ENCODE results near the gene IPO11. TPM values are rescaled to one million over a fixed set of nuclear protein-coding genes. Genes with fewer than 3 reads are reported as not detected.

IPO11 gene
- total RNA-seq, 1 experiment from 2014 or later: 47.1 TPM

GRCh38 chr5:62603934-62604333 is 191.4 kb downstream of the IPO11 start:
- no peak overlapping the region for H3K4me3 ChIP-seq
- no peaks in the 10 kb centered on the region for H3K4me1 ChIP-seq (replicated peaks; ENCODE audit: insufficient read depth)
- ChIA-PET POLR2A (ENCODE audit: unreplicated experiment) (no interaction called here), CTCF (no interaction called here)
- intact Hi-C loops (cut with micrococcal nuclease; ENCODE audit: unreplicated experiment): loop anchor here (10.0 kb wide), 2 partner anchors 79 to 149 kb away; no protein-coding TSS in a partner anchor
- no peaks in the 10 kb centered on the region for H3K27me3 ChIP-seq (ENCODE audit: insufficient read depth, low read depth)
- no peaks in the 10 kb centered on the region for H4K20me1 ChIP-seq (ENCODE audit: insufficient read depth)
- H3K9me2 ChIP-seq (ENCODE audit: insufficient read depth): no peaks in the 10 kb centered on the region
- TF ChIP-seq, protein P1, sequence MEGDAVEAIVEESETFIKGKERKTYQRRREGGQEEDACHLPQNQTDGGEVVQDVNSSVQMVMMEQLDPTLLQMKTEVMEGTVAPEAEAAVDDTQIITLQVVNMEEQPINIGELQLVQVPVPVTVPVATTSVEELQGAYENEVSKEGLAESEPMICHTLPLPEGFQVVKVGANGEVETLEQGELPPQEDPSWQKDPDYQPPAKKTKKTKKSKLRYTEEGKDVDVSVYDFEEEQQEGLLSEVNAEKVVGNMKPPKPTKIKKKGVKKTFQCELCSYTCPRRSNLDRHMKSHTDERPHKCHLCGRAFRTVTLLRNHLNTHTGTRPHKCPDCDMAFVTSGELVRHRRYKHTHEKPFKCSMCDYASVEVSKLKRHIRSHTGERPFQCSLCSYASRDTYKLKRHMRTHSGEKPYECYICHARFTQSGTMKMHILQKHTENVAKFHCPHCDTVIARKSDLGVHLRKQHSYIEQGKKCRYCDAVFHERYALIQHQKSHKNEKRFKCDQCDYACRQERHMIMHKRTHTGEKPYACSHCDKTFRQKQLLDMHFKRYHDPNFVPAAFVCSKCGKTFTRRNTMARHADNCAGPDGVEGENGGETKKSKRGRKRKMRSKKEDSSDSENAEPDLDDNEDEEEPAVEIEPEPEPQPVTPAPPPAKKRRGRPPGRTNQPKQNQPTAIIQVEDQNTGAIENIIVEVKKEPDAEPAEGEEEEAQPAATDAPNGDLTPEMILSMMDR (conservative IDR thresholded peaks at IDR 0.05): no peak
- no peak for TF ChIP-seq EZH2 (IDR thresholded peaks at IDR 0.05; ENCODE audit: low read depth)
- no TSS peak for BruUV-seq (replicated peaks)
- no peak for DNase-seq
- no peak overlapping the region for H2AFZ ChIP-seq
- H3F3A ChIP-seq (ENCODE audit: insufficient read depth, low read depth): peaks cover 3% of the 10 kb centered on the region; the same call in 1 of the 2 replicates
- H3K9me3 ChIP-seq (ENCODE audit: insufficient read depth, low read depth): no peaks in the 10 kb centered on the region
- no peaks in the 10 kb centered on the region for H3K36me3 ChIP-seq (ENCODE audit: low read depth)
- no peaks in the 10 kb centered on the region for H3K79me2 ChIP-seq (ENCODE audit: low read depth)
- H3K4me2 ChIP-seq: no peak overlapping the region
- H3K27ac ChIP-seq: no peak overlapping the region

- Histone ChIP-seq H3K4me1 (replicated peaks; ENCODE audit: insufficient read depth) (no peaks in the 10 kb centered on the region), H3K4me2 (no peak overlapping the region), H3K79me2 (ENCODE audit: low read depth) (no peaks in the 10 kb centered on the region), H3F3A (ENCODE audit: insufficient read depth, low read depth) (no peaks in the 10 kb centered on the region), H2AFZ (no peak overlapping the region), H3K9me2 (ENCODE audit: insufficient read depth) (no peaks in the 10 kb centered on the region), H4K20me1 (ENCODE audit: insufficient read depth) (no peaks in the 10 kb centered on the region), H3K9me3 (ENCODE audit: insufficient read depth, low read depth) (no peaks in the 10 kb centered on the region), H3K27ac (no peak overlapping the region), H3K4me3 (no peak overlapping the region), H3K36me3 (ENCODE audit: low read depth) (no peaks in the 10 kb centered on the region), H3K27me3 (ENCODE audit: insufficient read depth, low read depth) (no peaks in the 10 kb centered on the region)
- intact Hi-C loops (cut with micrococcal nuclease; ENCODE audit: unreplicated experiment): loop anchor here (10.0 kb wide), 2 partner anchors 81 to 151 kb away; no protein-coding TSS in a partner anchor
- ChIA-PET CTCF (no interaction called here), POLR2A (ENCODE audit: unreplicated experiment) (no interaction called here)
- TF ChIP-seq, protein P1 (conservative IDR thresholded peaks at IDR 0.05): no peak
- no TSS peak for BruUV-seq (replicated peaks)
- DNase-seq: no peak
Observed at GRCh38 chr5:62605638-62606037, 193.1 kb downstream of the IPO11 start.

- TF ChIP-seq EZH2 (IDR thresholded peaks at IDR 0.05; ENCODE audit: low read depth): no peak
- TF ChIP-seq, protein P1 (conservative IDR thresholded peaks at IDR 0.05): no peak
- H3K4me1 ChIP-seq (replicated peaks; ENCODE audit: insufficient read depth): no peaks in the 10 kb centered on the region
- no peak overlapping the region for H2AFZ ChIP-seq
- no peak overlapping the region for H3K27ac ChIP-seq
- BruUV-seq (replicated peaks): no TSS peak
- H3K9me3 ChIP-seq (ENCODE audit: insufficient read depth, low read depth): no peaks in the 10 kb centered on the region
- no peak for DNase-seq
- intact Hi-C loops (cut with micrococcal nuclease; ENCODE audit: unreplicated experiment): loop anchor here (10.0 kb wide), 2 partner anchors 82 to 152 kb away; no protein-coding TSS in a partner anchor
- no peak overlapping the region for H3K4me3 ChIP-seq
- ChIA-PET POLR2A (ENCODE audit: unreplicated experiment) (interaction anchor here (0.6 to 0.7 kb wide), 2 partner anchors 27 to 29 kb away, joined by 3 to 4 read pairs; no protein-coding TSS in a partner anchor), CTCF (no interaction called here)
- H3K79me2 ChIP-seq (ENCODE audit: low read depth): no peaks in the 10 kb centered on the region
- no peak overlapping the region for H3K4me2 ChIP-seq
- H3K36me3 ChIP-seq (ENCODE audit: low read depth): no peaks in the 10 kb centered on the region
- H3K9me2 ChIP-seq (ENCODE audit: insufficient read depth): no peaks in the 10 kb centered on the region
- H3K27me3 ChIP-seq (ENCODE audit: insufficient read depth, low read depth): no peaks in the 10 kb centered on the region
- no peaks in the 10 kb centered on the region for H4K20me1 ChIP-seq (ENCODE audit: insufficient read depth)
- H3F3A ChIP-seq (ENCODE audit: insufficient read depth, low read depth): no peaks in the 10 kb centered on the region
Observed at GRCh38 chr5:62606878-62607277, 194.3 kb downstream of the IPO11 start.
